B cell (primary cell): ENCODE measurements around the gene PYY. TPM values are rescaled to one million over a fixed set of nuclear protein-coding genes. Genes with fewer than 3 reads are reported as not detected.

Experiments used
- ATAC-seq: fragments of 200-7000 bp; cut with Tn5 transposase; one replicate; pipeline ENCODE4 v1.10.0; 2021; ENCODE audit warnings: low read depth, mild to moderate bottlenecking, moderate number of reproducible peaks, moderate library complexity
- CTCF ChIA-PET: fragments of 350-600 bp; sonication (Branson Sonifier 250); formaldehyde crosslinking; loops from one replicate; lab custom pipeline; 2021; ENCODE audit warnings: antibody characterized with exemption, inconsistent platforms; lab: Charles Lee
- POLR2A ChIA-PET: fragments of 350-600 bp; sonication (Branson Sonifier 250); formaldehyde crosslinking; loops from one replicate; lab custom pipeline; 2021; ENCODE audit warnings: antibody characterized with exemption; lab: Charles Lee
- DNase-seq: peaks from one replicate; pipeline ENCODE4 v3.0.0; 2013
- H2AFZ ChIP-seq: 2 replicates; pipeline ENCODE4 v1.6.1; 2012; ENCODE audit warnings: mild to moderate bottlenecking, low read depth, low read length; ENCODE audit not compliant: insufficient read depth, poor library complexity, severe bottlenecking
- H3K27ac ChIP-seq, 2 donors: 1 replicate in 1 of 2; 2 replicates in 1 of 2; pipeline ENCODE4 v1.5.1; 2012 to 2013; ENCODE audit warnings: low read length in 2 of 2, mild to moderate bottlenecking in 2 of 2, moderate library complexity in 1 of 2
- H3K27me3 ChIP-seq, 4 experiments: fragments of 200-600 bp in 1 of 4; sonication (generic) in 1 of 4; replicated peaks in 1 of 4; 1 replicate in 2 of 4; 2 replicates in 2 of 4; pipeline versions ENCODE4 v1.6.1 to v1.7.0; 2013 to 2016; ENCODE audit warnings: low read length in 3 of 4, mild to moderate bottlenecking in 2 of 4, mixed read lengths in 1 of 4, moderate library complexity in 1 of 4; ENCODE audit not compliant: insufficient read depth in 4 of 4, control insufficient read depth in 3 of 4; ENCODE audit errors: control extremely low read depth in 1 of 4
- H3K36me3 ChIP-seq, 2 experiments: replicated peaks in 1 of 2; 1 replicate in 1 of 2; 2 replicates in 1 of 2; pipeline versions ENCODE4 v1.6.1 to v1.7.1; 2013; ENCODE audit warnings: low read length in 1 of 2; ENCODE audit not compliant: insufficient read depth in 2 of 2, control insufficient read depth in 1 of 2; ENCODE audit errors: control extremely low read depth in 1 of 2, extremely low read depth in 1 of 2
- H3K4me1 ChIP-seq, 2 donors: fragments of 200-600 bp in 1 of 2; sonication (generic) in 1 of 2; 1 replicate in 1 of 2; 2 replicates in 1 of 2; pipeline versions ENCODE4 v1.5.1 to v1.6.1; 2013 to 2017; ENCODE audit warnings: low read length in 2 of 2; ENCODE audit not compliant: control insufficient read depth in 2 of 2, insufficient read depth in 2 of 2
- H3K4me2 ChIP-seq: replicated peaks from 2 replicates; pipeline ENCODE3; 2012; ENCODE audit warnings: mild to moderate bottlenecking, low read depth, low read length; ENCODE audit not compliant: poor library complexity, severe bottlenecking
- H3K4me3 ChIP-seq, 5 experiments: fragments of 200-600 bp in 1 of 5; sonication (generic) in 1 of 5; 1 replicate in 3 of 5; 2 replicates in 2 of 5; pipeline versions ENCODE4 v1.5.1 to v1.7.0; 2011 to 2016; ENCODE audit warnings: low read length in 4 of 5, mild to moderate bottlenecking in 4 of 5, low read depth in 2 of 5, control low read depth in 1 of 5, moderate library complexity in 1 of 5; ENCODE audit not compliant: insufficient read depth in 1 of 5; ENCODE audit errors: control extremely low read depth in 1 of 5, extremely low read depth in 1 of 5
- H3K79me2 ChIP-seq: fragments of 200-600 bp; sonication (generic); one replicate; pipeline ENCODE4 v1.6.0; 2016; ENCODE audit warnings: low read length; ENCODE audit not compliant: control insufficient read depth, insufficient read depth
- H3K9ac ChIP-seq: fragments of 200-600 bp; sonication (generic); 2 replicates; pipeline ENCODE4 v1.6.1; 2017; ENCODE audit warnings: mild to moderate bottlenecking, low read length, moderate library complexity
- H3K9me3 ChIP-seq, 3 donors: one replicate each; pipeline versions ENCODE4 v1.6.1 to v1.7.1; 2013; ENCODE audit warnings: low read length in 2 of 3; ENCODE audit not compliant: control insufficient read depth in 2 of 3, insufficient read depth in 1 of 3; ENCODE audit errors: control extremely low read depth in 1 of 3
- H4K20me1 ChIP-seq: 2 replicates; pipeline ENCODE4 v1.6.0; 2012; ENCODE audit warnings: mild to moderate bottlenecking, low read length; ENCODE audit not compliant: insufficient read depth, control insufficient read depth, poor library complexity, severe bottlenecking
- H3K27ac Mint-ChIP-seq: one replicate; pipeline ENCODE4 v1.8.0; 2021; ENCODE audit warnings: mixed read lengths
- H3K27me3 Mint-ChIP-seq: one replicate; pipeline ENCODE4 v1.8.0; 2021; ENCODE audit warnings: mixed read lengths
- H3K4me1 Mint-ChIP-seq: one replicate; pipeline ENCODE4 v1.8.0; 2021; ENCODE audit warnings: mixed read lengths
- H3K4me3 Mint-ChIP-seq: one replicate; pipeline ENCODE4 v1.8.0; 2021; ENCODE audit warnings: mixed read lengths
- H3K9me3 Mint-ChIP-seq: one replicate; pipeline ENCODE4 v1.8.0; 2022; ENCODE audit warnings: mixed read lengths; ENCODE audit not compliant: insufficient read depth
- CTCF ChIP-seq: fragments of 200-600 bp; IDR thresholded peaks from one replicate; pipeline ENCODE4 v1.8.0; 2022; ENCODE audit warnings: antibody characterized with exemption, mild to moderate bottlenecking
- EZH2 ChIP-seq: IDR thresholded peaks from 2 replicates; pipeline ENCODE4 v1.6.1; 2012; ENCODE audit warnings: borderline replicate concordance, low read depth, mild to moderate bottlenecking, moderate library complexity, low read length; ENCODE audit not compliant: insufficient read depth, poor library complexity, severe bottlenecking
- WGBS: methylation state at CpG from one replicate; pipeline ENCODE4 v1.1.5; 2013; ENCODE audit warnings: missing lambda C conversion rate; ENCODE audit not compliant: insufficient coverage; 5-methylcytosine and 5-hydroxymethylcytosine counted together
- intact Hi-C: fragments of 100-400 bp; cut with micrococcal nuclease; formaldehyde crosslinking; loops from one replicate; pipeline ENCODE4 v1.10.0; 2022
- polyA minus RNA-seq: library from RNA; depleted of rRNA, polyadenylated mRNA; stranded (reverse); fragments of >200 nt; gene quantifications from 2 replicates; pipeline ENCODE4 v1.2.3, GENCODE V29; 2012
- polyA plus RNA-seq: library from polyadenylated mRNA; depleted of rRNA; stranded (reverse); fragments of >200 nt; gene quantifications from 2 replicates; pipeline ENCODE4 v1.2.3, GENCODE V29; 2012
- total RNA-seq, 2 donors: library from RNA; stranded (reverse); fragments of 120-200 nt in 1 of 2; gene quantifications; 1 replicate in 1 of 2; 2 replicates in 1 of 2; pipeline versions ENCODE4 v1.2.3 to v1.2.4, GENCODE V29; 2013 to 2022

PYY gene
- total RNA-seq (not detected in 2 replicates), polyA plus RNA-seq (0.19 TPM in 1 of 2 replicates, not detected in the other), polyA minus RNA-seq (not detected in 2 replicates)
- not detected for total RNA-seq (2013)

GRCh38 chr17:43953746-43954145, at the start of gene PYY:
PYY (minus strand) TSS chr17:43953940; CDS start chr17:43953483, 457 bp downstream.
- H3K79me2 ChIP-seq: no peaks in the 10 kb centered on the region
- CTCF ChIA-PET: interaction anchor here (1.7 kb wide), 1 partner anchor 10 kb away, joined by 7 read pairs; no protein-coding TSS in a partner anchor
- Mint-ChIP-seq H3K9me3 (no peaks in the 10 kb centered on the region), H3K4me3 (peak within 1 kb of the TSS; percentile 59), H3K27me3 (peaks cover 55% of the 10 kb centered on the region), H3K27ac (no peak within 1 kb of the TSS), H3K4me1 (peaks cover 4% of the 10 kb centered on the region)
- peak within 1 kb of the TSS; percentile 49 for H2AFZ ChIP-seq
- H4K20me1 ChIP-seq: no peaks in the 10 kb centered on the region
- TF ChIP-seq CTCF (no peak), EZH2 (no peak)
- DNase-seq: no peak
- intact Hi-C loops: no loop called here
- peaks cover 0 to 52% (median 18%) of the 10 kb centered on the region in 4 experiments for H3K27me3 ChIP-seq
- peak within 1 kb of the TSS; percentile 60 for H3K4me2 ChIP-seq
- H3K4me3 ChIP-seq: no peak within 1 kb of the TSS
- peaks cover 11 to 13% of the 10 kb centered on the region in 2 donors for H3K4me1 ChIP-seq
- WGBS: 68% methylated on average over 6 of the region's 11 CpGs
- POLR2A ChIA-PET: no interaction called here
- H3K9ac ChIP-seq: no peak within 1 kb of the TSS
- no peak for ATAC-seq
- H3K9me3 ChIP-seq: peaks cover 0 to 10% (median 0%) of the 10 kb centered on the region in 3 donors
- H3K36me3 ChIP-seq: no peaks in the 10 kb centered on the region
- H3K27ac ChIP-seq: no peak within 1 kb of the TSS

GRCh38 chr17:44002141-44002848, 48.6 kb upstream of the PYY start:
- Histone ChIP-seq H3K79me2 (no peaks in the 10 kb centered on the region), H2AFZ (no peak overlapping the region), H3K4me2 (no peak overlapping the region), H3K4me1 (peaks cover 23 to 28% of the 10 kb centered on the region in 2 donors), H3K9me3 (peaks cover 0 to 19% (median 0%) of the 10 kb centered on the region in 3 donors), H3K27ac (no peak overlapping the region), H3K9ac (no peak overlapping the region), H4K20me1 (no peaks in the 10 kb centered on the region), H3K27me3 (peaks cover 0 to 28% (median 11%) of the 10 kb centered on the region in 4 experiments), H3K36me3 (no peaks in the 10 kb centered on the region), H3K4me3 (no peak overlapping the region)
- DNase-seq (no peak), ATAC-seq (no peak)
- POLR2A ChIA-PET: no interaction called here
- peaks cover 24% of the 10 kb centered on the region for H3K27me3 Mint-ChIP-seq
- whole genome bisulfite sequencing: 97% methylated on average over 4 of the region's 9 CpGs
- H3K4me1 Mint-ChIP-seq: peaks cover 23% of the 10 kb centered on the region
- H3K27ac Mint-ChIP-seq: no peak overlapping the region
- no peaks in the 10 kb centered on the region for H3K9me3 Mint-ChIP-seq
- no peak overlapping the region for H3K4me3 Mint-ChIP-seq
- intact Hi-C loops: no loop called here
- TF ChIP-seq EZH2: no peak
- no peak for TF ChIP-seq CTCF
- CTCF ChIA-PET: interaction anchor here (0.9 to 1.3 kb wide), 2 partner anchors 9 to 332 kb away, joined by 3 to 4 read pairs; no protein-coding TSS in a partner anchor
